ENCODE measurements around the gene PRIMPOL.

DNA sequence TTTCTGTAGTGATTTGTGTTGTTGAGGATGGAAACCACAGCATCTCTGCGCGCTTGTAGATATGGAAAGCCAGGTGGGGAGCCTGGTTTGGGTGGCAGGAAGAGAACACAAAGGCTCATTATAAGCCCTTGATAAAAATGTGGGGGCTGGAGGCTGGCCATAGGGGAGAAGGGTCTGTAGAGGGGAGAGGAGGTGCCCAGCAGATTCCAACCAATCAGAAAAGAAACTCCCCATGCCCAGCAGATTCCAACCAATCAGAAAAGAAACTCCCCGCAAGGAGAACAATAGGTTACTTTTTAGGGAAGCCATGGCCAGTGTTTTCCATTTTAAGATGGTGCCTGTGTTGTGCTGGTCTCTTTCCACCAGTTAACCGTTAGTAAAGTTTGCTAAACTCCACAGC is 94.1 kb downstream of the PRIMPOL start:
- TF ChIP-seq, protein P1, sequence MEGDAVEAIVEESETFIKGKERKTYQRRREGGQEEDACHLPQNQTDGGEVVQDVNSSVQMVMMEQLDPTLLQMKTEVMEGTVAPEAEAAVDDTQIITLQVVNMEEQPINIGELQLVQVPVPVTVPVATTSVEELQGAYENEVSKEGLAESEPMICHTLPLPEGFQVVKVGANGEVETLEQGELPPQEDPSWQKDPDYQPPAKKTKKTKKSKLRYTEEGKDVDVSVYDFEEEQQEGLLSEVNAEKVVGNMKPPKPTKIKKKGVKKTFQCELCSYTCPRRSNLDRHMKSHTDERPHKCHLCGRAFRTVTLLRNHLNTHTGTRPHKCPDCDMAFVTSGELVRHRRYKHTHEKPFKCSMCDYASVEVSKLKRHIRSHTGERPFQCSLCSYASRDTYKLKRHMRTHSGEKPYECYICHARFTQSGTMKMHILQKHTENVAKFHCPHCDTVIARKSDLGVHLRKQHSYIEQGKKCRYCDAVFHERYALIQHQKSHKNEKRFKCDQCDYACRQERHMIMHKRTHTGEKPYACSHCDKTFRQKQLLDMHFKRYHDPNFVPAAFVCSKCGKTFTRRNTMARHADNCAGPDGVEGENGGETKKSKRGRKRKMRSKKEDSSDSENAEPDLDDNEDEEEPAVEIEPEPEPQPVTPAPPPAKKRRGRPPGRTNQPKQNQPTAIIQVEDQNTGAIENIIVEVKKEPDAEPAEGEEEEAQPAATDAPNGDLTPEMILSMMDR (conservative IDR thresholded peaks at IDR 0.05 in 1 of 2, IDR thresholded peaks at IDR 0.05 in 1 of 2; ENCODE audit: extremely low read depth in 1 of 2, insufficient read depth in 1 of 2, low read depth in 1 of 2, low read length in 2 of 2): no peak
- TF ChIP-seq EZH2 (IDR thresholded peaks at IDR 0.05; ENCODE audit: borderline replicate concordance, low read length): no peak

Measured in mammary epithelial cell (primary cell).